Omental fat pad (tissue), 4 donors: ENCODE data around the gene KCNMB2. TPM values are rescaled to one million over a fixed set of nuclear protein-coding genes. Genes with fewer than 3 reads are reported as not detected.

Source experiments
- ATAC-seq: fragments of 150-250 bp; one replicate; pipeline ENCODE4 v1.9.1; 2016; ENCODE audit warnings: mild to moderate bottlenecking, moderate library complexity; ENCODE audit not compliant: low FRiP score
- DNase-seq: peaks from one replicate; pipeline ENCODE4 v3.0.0-alpha.2; 2019; ENCODE audit warnings: low spot score
- total RNA-seq, 4 donors: library from RNA; depleted of rRNA; stranded (reverse); fragments of >200 nt; gene quantifications; one replicate each; pipeline ENCODE4 v1.1.0, GENCODE V29; 2016
- TF ChIP-seq, protein P1 (sequence below), 3 donors: fragments of 450-650 bp; IDR thresholded peaks; one replicate each; pipeline ENCODE4 v1.5.1; 2016 to 2017; ENCODE audit warnings: antibody characterized with exemption in 3 of 3, mild to moderate bottlenecking in 3 of 3, moderate library complexity in 2 of 3

The KCNMB2 gene
- total RNA-seq, 4 donors from 2014 or later: 0.24 to 0.65 TPM; not detected in 2

DNA sequence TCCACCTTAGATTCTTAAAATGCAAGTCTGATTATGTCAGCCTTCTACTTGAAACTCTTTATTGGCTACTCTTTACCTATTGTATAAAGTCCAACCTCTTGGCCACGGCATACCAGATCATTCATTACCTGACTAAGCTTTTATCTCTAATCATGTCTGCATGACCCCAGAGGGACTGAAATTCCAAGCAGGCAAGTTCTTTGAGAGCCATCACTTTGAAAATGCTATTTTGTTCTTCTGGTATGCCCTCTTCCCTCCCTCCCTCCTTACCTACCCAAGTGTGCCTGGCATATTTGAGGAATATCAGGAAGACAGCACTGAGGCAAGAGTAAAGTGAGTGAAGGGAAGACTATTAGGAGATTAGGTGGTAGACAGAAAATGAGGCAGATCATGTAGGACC, 57.5 kb downstream of the KCNMB2 start:
- no peak for ATAC-seq
- no peak for DNase-seq
- TF ChIP-seq, protein P1, sequence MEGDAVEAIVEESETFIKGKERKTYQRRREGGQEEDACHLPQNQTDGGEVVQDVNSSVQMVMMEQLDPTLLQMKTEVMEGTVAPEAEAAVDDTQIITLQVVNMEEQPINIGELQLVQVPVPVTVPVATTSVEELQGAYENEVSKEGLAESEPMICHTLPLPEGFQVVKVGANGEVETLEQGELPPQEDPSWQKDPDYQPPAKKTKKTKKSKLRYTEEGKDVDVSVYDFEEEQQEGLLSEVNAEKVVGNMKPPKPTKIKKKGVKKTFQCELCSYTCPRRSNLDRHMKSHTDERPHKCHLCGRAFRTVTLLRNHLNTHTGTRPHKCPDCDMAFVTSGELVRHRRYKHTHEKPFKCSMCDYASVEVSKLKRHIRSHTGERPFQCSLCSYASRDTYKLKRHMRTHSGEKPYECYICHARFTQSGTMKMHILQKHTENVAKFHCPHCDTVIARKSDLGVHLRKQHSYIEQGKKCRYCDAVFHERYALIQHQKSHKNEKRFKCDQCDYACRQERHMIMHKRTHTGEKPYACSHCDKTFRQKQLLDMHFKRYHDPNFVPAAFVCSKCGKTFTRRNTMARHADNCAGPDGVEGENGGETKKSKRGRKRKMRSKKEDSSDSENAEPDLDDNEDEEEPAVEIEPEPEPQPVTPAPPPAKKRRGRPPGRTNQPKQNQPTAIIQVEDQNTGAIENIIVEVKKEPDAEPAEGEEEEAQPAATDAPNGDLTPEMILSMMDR (IDR thresholded peaks at IDR 0.05): no peak

DNA sequence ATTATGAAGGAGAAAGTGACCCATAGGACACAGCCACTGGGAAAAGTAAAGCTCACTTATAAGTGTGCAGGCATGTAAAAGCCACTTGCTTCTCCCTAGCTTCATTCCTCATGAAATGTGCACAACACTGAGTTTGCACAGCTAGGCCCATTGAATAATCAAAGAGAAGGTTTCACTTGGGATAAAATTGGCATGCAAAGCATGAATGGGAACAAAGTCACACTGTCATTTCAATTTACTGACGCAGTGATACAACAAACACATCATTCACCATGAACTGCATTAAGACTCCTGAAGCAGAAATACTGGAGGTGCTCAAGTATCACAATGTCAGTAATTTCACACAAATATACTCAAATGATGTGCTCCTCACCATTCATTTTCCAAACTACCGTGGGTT, 61.1 kb downstream of the KCNMB2 start:
- TF ChIP-seq, protein P1 (IDR thresholded peaks at IDR 0.05): no peak
- ATAC-seq: no peak
- no peak for DNase-seq

DNA sequence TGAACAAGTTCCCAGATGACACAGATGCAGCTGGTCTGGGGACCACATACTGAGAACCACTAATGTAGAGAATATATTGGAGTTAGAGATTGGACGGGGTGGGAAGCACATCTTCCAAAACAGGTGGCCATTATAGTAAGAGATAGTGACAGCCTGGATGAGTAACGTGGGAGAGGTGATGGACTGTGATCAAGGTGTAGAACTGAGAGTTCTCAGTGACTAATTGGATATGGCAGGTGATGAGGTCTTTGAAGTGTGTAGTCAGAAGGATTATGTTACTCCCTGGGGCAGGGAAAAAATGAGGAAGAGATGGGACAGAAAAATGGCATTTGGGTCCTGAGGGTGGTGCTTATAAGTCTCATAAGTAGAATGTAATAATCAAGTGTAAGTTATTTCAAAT, 66.6 kb downstream of the KCNMB2 start:
- TF ChIP-seq, protein P1 (IDR thresholded peaks at IDR 0.05): no peak
- no peak for DNase-seq
- no peak for ATAC-seq

DNA sequence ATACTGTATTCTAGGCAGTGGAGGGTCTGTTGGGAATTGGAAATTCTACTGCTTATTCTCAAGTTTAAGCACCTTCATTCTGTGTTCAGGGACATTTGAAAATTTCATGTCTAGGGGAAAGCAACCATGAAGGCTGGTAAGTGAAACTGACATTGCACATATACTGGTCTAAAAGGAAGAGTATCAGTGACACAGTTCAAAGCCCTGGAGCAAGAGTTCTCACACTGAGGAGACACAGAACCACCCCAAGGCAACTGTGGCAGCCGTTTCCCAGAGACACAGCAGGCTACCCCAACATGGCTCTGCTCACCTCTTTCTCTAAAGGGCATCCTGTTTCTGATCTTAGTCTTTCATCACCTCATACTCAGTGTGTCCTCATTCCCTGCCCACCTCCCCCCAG, 67.5 kb downstream of the KCNMB2 start:
- DNase-seq: no peak

DNA sequence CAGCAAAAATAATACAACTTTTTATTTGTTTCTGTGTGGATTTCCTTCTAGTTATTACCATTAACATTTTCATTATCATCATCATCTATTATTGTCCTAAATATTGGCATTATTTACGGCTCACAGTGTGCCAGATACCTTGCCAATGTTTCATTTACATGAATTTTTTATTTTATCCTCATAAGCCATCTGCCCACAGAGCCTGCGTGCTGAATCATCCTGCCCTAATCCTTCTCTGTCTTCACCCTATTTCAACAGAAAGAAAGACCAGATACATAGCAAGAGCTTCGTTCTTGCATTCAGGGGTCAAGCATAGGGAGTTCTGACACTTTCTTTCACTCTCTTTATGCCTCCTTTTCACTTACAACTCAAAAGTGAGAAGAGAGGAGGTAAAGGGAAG, 82.0 kb downstream of the KCNMB2 start:
- ATAC-seq: peak; percentile 76
- no peak for DNase-seq
- TF ChIP-seq, protein P1 (IDR thresholded peaks at IDR 0.05): no peak

More for the DNA sequence above, 67.5 kb downstream of the KCNMB2 start:
- TF ChIP-seq, protein P1 (IDR thresholded peaks at IDR 0.05): no peak
- no peak for ATAC-seq

DNA sequence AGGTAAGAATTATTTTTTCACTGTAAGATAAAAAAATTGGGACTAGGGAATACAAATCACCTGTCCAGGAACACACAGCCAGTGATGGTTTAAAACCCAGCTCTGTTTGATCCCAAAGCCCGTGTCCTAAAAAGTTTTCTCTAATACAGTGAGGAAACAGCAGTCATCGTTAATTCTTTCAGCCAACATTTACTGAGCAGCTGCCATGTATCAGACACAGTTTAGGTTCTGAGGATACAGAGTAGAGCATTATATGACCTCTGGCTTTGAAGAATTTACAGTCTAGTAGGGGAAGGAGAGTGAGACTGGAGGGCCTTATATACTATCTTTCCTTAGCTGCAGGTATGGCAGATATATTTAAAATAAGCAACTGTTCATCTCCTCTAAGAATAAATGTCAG, 82.7 kb downstream of the KCNMB2 start:
- DNase-seq (no peak), ATAC-seq (no peak)
- TF ChIP-seq, protein P1 (IDR thresholded peaks at IDR 0.05): no peak

DNA sequence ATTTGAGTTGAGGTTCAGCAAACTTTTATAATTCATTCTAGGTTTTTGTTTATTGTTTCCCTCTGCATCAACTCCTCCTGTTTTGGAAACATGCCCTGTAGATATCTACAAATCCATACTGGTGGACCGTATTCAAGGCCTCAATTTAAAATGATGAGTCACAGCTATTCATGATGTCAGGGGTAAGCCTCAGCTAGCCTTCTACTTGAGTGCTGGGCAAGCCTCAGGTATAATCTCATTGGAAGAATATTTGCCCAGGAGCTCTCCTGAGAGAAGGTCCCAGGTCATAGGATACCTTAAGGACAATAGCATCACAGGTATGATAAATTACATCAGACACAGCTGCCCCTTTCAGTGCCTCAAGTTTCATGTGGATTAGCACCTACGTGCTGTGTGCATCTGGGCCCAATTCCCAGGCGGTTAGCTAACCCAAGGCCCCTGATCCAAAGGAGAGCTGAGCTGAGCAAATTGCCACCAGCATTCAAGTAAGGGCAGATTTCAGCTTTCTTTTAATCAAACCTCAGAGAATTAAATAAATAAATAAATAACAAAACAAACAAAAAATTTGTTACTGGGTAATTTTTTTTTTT, 87.5 kb downstream of the KCNMB2 start:
- TF ChIP-seq, protein P1 (IDR thresholded peaks at IDR 0.05): no peak
- no peak for ATAC-seq

More for the DNA sequence above, 87.5 kb downstream of the KCNMB2 start:
- no peak for DNase-seq
